ENCODE results near the gene ENO4.

ENO4 gene

GRCh38 chr10:116931806-116932205 is 82.5 kb downstream of the ENO4 start:
- H3K27me3 Mint-ChIP-seq, result no peaks in the 10 kb centered on the region
- H3K27ac Mint-ChIP-seq, result no peak overlapping the region
- H3K4me1 Mint-ChIP-seq (ENCODE audit: low read depth), result no peaks in the 10 kb centered on the region
- peaks cover 11% of the 10 kb centered on the region for H3K9me3 Mint-ChIP-seq
- H3K4me3 Mint-ChIP-seq, result no peak overlapping the region
- H3K36me3 Mint-ChIP-seq (ENCODE audit: low read depth), result peaks cover 77% of the 10 kb centered on the region
- intact Hi-C loops (cut with micrococcal nuclease), result no loop called here

Data from dendritic cell treated with granulocyte-macrophage colony-stimulating factor and Interleukin-4, amounts not matched to agents 40 ng/mL and 50 ng/mL, for 4 days (primary cell).